GM18951 (cell line): ENCODE measurements around the gene HSFX2.
A peak's percentile ranks its signal among the peaks of the same experiment; 100 is the strongest.
"Not testable (repeated sequence)": the region's sequence is repeated elsewhere in the genome, so short reads cannot be mapped to it uniquely, and the experiment has no call there.

Source experiments
- POLR2A ChIP-seq: IDR thresholded peaks from 4 replicates; pipeline ENCODE4 v1.6.1; 2011; ENCODE audit warnings: mild to moderate bottlenecking; ENCODE audit not compliant: insufficient read length, insufficient read depth; ENCODE audit errors: extremely low read depth
- in situ Hi-C: fragments of 300-500 bp; cut with MboI; formaldehyde crosslinking; loops from one replicate; pipeline ENCODE4 v1.12.0; 2022; ENCODE audit warnings: low sequenced_read_pairs, mixed read lengths, inconsistent platforms; ENCODE audit not compliant: unreplicated experiment

HSFX2 gene

GRCh38 chrX:149595214-149595613 is at the start of gene HSFX2:
TSS of gene HSFX2 (minus strand) at chrX:149595314. CDS start at chrX:149594700, 614 bp downstream.
- in situ Hi-C loops: not testable (repeated sequence)

GRCh38 chrX:149643496-149643895 is 48.4 kb upstream of the HSFX2 start:
- in situ Hi-C loops: no loop called here
- TF ChIP-seq POLR2A: no peak

- in situ Hi-C loops: no loop called here
- TF ChIP-seq POLR2A: no peak
Observed at GRCh38 chrX:149641835-149642234, 46.7 kb upstream of the HSFX2 start.

- in situ Hi-C loops: no loop called here
- TF ChIP-seq POLR2A: no peak
Observed at GRCh38 chrX:149641432-149641831, 46.3 kb upstream of the HSFX2 start.

- in situ Hi-C loops: no loop called here
- TF ChIP-seq POLR2A: no peak
Observed at GRCh38 chrX:149639568-149639967, 44.5 kb upstream of the HSFX2 start.

- TF ChIP-seq POLR2A: no peak
- in situ Hi-C loops: no loop called here
Observed at GRCh38 chrX:149638860-149639259, 43.7 kb upstream of the HSFX2 start.

- no peak for TF ChIP-seq POLR2A
- in situ Hi-C loops: no loop called here
Observed at GRCh38 chrX:149633511-149633910, 38.4 kb upstream of the HSFX2 start.

- in situ Hi-C loops: no loop called here
- peak; percentile 64 for TF ChIP-seq POLR2A
Observed at GRCh38 chrX:149631234-149632165, 36.4 kb upstream of the HSFX2 start, which contains the start of gene TMEM185A. TSS of gene TMEM185A (minus strand) at chrX:149631792. CDS start at chrX:149631580, 212 bp downstream.

- in situ Hi-C loops: no loop called here
- no peak for TF ChIP-seq POLR2A
Observed at GRCh38 chrX:149630681-149631233, 35.6 kb upstream of the HSFX2 start.

- no peak for TF ChIP-seq POLR2A
- in situ Hi-C loops: no loop called here
Observed at GRCh38 chrX:149629730-149630387, 34.7 kb upstream of the HSFX2 start.

GRCh38 chrX:149628768-149629167 is 33.7 kb upstream of the HSFX2 start:
- in situ Hi-C loops: no loop called here
- TF ChIP-seq POLR2A: no peak

GRCh38 chrX:149628280-149628679 is 33.2 kb upstream of the HSFX2 start:
- in situ Hi-C loops: no loop called here
- TF ChIP-seq POLR2A: no peak

GRCh38 chrX:149626829-149627228 is 31.7 kb upstream of the HSFX2 start:
- in situ Hi-C loops: not testable (repeated sequence)

- in situ Hi-C loops: not testable (repeated sequence)
Observed at GRCh38 chrX:149619662-149620061, 24.5 kb upstream of the HSFX2 start.
